CD4-positive, alpha-beta T cell treated with Interleukin-10 for 1 hour (primary cell): Measurements from ENCODE around the gene HMCN2.
"Not testable (repeated sequence)": the region's sequence is repeated elsewhere in the genome, so short reads cannot be mapped to it uniquely, and the experiment has no call there.

Source experiments
- DNase-seq: peaks from one replicate; pipeline ENCODE4 v3.0.0-alpha.2; 2020

HMCN2 gene

DNA sequence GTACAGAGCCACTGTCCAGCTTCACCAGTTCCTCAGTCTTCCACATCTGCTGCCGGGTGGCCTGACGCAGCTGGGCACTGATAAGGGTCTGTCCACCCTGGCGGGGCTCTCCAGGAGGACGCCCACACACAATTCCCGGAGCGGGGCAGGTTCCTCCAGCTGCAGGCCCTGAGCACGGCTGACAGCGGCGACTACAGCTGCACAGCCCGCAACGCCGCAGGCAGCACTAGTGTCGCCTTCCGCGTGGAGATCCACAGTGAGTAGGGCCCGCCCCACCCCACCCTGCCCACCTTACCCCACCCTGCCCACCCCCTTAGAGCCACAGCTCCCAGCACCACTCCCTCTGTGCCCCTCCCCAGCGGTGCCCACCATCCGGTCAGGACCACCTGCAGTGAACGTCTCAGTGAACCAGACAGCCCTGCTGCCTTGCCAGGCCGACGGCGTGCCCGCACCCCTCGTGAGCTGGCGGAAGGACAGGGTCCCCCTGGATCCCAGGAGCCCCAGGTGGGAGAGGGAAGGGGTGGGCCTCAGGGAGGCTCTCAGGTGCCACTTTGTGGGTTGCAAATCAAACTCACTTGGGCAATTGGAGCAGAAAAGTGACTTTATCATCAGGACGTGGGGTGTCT lies 130.4 kb downstream of the HMCN2 start:
- no peak for DNase-seq

DNA sequence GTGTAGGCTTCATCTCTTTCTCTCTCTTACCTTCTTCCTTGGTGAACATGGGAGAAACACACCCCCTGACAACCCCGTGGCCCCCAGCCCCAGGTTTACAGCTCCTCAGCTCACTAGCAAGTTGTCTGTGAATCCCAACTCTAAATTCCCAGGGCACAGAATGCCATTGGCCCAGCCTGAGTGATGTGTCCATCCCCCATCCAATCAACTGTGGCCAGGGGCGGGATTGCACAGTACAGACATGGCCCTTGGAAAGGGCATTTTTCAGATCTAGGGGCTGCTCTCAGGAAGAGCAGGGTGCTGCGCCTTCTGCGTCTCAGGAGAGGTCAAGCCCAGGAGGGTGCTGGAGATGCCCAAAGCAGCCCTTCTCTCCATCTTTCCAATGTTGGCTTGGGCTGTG lies 131.0 kb downstream of the HMCN2 start:
- no peak for DNase-seq

DNA sequence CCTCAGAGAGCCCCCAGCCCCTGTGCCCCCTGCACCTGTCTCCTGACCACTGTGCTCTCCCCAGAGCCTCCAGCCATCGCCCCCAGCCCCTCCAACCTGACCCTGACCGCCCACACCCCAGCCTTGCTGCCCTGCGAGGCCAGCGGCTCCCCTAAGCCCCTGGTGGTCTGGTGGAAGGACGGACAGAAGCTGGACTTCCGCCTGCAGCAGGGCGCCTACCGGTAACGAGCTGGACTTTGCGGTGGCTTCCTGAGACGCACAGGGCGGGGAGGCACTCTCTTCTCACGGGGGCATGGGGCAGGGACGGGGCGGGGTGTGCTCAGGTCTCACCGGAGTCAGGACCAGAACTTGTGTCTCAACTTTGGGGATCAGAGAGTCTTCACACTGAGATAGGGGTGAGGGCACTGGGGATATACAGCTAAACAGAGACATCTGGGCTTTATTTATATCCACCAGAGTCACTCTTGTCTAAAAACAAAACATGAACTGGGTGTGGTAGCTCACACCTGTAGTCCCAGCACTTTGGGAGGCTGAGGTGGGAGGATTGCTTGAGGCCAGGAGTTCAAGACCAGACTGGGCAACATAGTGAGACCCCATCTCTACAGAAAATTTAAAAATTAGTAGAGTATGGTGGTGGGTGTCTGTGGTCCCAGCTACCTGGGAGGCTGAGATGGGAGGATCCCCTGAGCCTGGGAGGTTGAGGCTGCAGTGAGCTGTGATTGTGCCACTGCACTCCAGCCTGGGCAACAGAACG lies 133.1 kb downstream of the HMCN2 start:
- DNase-seq: no peak

DNA sequence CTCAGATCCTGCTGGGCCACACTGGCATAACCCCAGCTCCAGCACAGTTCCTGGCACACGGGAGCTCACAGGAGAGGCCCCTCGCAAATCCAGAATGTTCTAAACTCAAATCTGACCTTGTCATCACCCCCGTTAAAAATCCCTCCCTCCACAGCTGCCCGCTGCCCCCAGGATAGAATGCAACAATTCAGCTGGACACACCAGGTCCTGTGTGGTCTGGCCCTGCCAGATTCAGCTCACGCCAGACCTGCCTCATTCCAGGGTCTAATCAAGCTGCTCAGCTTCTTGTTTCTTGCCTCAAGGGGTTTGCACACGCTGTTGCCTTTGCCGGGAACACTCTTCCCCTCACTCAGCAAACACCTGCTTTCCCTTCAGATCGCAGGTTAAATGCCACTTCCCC lies 134.2 kb downstream of the HMCN2 start:
- DNase-seq: no peak

DNA sequence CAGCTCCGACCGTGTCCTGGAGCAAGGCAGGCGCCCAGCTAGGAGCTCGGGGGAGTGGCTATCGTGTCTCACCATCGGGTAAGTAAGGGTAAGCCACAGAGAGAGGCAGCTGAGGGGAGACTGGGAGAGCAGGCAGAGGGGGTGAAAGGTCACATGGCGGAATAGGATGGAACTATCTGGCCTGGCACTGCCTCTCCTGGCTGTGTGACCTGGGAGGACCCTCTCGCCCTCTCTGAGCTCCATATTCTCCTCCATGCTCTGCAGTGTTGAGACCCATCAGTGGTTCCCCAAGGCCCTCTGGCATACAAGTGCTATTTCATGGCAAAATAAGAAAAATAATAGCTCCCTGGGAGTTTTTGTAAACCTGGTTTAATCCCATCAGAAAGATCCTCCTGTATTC lies 135.3 kb downstream of the HMCN2 start:
- DNase-seq: no peak

DNA sequence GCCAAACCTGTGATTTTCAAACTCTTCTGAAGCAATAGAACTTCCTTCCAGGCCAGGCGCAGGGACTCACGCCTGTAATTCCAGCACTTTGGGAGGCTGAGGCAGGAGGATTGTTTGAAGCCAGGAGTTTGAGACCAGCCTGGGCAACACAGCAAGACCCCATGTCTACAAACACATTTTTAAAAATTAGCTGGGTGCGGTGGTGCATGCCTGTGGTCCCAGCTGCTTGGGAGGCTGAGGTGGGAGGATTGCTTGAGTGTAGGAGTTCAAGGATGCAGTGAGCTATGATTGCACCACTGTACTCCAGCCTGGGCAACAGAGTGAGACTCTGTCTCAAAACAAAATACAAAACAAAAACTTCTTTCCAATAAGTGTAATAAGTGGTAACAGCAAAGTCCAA lies 136.2 kb downstream of the HMCN2 start:
- DNase-seq: not testable (repeated sequence)

DNA sequence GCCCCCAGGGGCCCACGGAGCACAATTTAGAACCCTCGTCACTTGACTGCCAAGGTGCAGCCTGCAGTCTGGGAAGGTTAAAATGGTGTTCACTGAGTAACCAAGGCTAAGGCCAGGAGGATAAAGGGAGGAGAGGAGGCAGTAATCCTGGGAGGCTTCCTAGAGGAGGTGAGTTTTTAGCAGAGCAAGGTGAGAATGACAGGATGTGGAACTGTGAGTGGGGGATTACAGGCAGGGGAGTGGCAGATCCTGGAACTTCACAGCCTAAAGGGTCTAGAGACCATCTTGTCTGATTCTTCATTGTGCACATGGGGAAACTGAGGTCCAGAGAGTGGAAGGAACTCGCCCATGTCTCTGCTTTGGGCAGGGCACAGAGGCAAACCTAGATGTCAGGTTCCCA lies 136.7 kb downstream of the HMCN2 start:
- no peak for DNase-seq

DNA sequence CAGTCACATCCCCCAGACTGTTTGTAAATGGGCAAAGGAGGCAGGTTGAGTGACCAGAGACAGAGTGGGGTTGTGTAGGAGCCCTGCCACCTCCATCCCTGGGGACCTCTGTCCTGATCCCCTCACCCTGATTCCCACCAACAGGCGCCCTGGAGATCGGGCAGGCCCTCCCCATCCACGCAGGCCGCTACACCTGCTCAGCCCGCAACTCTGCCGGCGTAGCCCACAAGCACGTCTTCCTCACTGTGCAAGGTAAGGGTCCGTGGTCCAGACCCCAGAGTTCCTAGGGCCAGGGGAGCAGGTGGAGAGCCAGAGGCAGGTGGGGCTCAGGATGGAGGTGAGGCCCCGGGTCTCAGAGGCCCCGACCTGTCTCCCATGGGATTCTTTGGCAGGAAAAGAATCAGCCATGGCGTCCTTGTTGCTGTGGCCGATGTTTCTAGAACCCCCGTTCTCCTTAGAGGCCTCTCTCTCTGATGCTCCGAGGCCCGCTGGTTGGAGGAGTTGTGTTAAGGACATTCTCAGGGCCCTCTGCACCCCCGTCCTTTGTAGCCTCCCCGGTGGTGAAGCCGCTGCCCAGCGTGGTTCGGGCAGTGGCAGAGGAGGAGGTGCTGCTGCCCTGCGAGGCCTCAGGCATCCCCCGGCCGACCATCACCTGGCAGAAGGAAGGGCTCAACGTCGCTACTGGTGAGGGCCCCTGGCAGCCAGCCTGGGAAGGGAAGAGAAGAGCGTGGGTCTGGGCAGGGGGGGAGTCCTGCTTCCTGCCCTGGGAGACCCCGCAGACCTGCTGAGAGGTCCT lies 137.3 kb downstream of the HMCN2 start:
- DNase-seq: no peak

DNA sequence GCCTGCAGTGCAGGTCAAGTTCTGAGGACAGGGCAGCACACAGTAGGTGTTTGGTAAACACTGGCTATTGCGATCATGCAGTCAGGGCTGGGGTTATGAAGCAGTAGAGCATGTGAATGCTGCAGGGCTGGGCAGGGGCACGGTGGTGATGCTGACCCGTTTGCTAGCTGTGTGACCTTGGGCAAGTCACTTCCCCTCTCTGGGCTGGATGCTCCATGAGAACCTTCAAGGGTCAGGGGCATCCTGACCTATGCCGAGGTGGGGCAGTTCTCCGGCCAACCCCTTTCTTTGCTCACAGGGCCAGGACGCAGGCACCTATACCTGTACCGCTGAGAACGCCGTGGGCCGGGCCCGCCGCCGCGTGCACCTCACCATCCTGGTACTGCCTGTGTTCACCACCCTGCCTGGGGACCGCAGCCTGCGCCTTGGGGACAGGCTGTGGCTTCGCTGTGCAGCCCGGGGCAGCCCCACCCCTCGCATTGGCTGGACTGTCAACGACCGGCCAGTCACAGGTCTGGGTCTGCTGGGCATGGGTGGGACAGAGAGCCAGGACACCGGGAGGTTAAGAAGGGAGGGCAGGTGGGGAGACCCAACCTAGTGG lies 140.2 kb downstream of the HMCN2 start:
- no peak for DNase-seq

DNA sequence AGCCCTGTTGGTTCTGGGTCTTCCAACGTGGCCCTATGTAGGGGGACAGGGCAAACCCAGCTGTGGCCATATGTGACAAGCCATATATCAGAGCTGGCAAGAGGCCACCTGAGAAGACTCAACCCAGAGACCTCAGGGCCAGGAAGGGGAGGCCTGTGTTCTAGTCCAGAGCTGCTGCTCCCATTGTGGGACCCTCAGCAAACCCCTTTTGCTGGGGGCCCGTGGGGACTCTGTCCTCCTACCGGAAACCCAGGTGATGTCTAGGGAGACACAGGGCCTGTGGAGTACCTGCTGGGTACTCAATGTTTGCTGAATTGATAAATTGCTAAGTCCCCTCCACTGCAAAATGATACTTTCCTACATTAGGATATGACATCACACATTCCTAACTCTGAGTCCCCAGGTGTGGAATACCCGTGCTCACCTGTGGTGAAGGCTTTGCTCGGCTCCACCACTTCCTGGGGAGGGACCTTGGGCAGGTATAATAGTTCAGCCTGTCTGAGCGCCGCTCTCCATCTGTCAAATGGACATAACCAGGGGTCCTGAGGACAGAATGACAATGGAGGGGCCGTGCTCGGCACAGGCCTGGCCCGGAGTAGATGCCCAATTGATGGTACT lies 140.8 kb downstream of the HMCN2 start:
- no peak for DNase-seq

DNA sequence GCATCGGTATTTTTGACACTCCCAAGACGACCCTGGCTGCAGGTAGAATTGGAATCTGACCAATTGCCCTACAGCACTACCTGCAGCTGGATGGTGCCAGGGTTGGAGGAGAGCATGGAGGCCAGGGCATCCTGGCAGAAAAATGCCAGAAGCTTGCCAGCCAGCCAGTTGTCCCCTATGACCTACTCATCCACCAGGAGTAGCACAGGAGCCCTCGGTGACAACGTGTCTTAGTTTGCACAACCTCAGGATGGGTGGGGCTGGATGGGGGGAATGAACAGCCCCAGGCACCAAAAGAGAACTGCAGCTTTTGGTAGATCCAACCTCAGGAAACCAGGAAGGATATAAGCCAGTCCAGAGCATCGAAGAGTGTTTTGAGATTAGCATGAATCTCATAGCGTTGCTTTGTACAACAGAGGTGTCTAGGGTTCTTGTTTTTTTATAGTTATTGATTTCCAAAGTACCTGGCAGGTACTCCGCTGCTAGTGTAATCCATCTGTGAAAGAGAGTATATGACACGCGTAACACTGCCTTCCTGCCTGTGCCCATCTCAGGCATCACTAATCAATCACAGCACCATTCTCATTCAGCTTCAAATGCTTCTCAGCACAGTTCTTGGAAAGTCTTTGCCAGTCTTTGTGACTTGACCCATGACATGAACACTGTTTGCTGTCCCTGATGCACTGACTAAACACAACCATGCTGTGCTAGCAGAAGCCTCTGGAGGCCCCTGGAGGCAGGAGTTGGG lies 142.5 kb downstream of the HMCN2 start:
- no peak for DNase-seq

DNA sequence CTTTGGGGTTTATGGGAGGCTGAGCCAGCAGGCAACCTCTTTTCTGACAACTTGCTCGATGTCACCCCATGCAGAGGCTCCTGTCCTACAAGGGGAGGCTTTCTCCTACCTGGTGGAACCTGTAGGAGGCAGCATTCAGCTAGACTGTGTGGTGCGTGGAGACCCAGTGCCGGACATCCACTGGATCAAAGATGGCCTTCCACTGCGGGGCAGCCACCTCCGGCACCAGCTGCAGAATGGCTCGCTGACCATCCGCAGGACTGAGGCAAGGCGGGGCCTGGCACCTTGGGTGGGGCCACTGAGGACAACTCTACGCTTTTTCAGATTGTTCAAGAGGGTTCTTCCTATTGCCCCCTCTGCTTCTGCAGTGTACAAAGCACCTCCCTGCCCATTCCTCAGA lies 143.1 kb downstream of the HMCN2 start:
- no peak for DNase-seq

DNA sequence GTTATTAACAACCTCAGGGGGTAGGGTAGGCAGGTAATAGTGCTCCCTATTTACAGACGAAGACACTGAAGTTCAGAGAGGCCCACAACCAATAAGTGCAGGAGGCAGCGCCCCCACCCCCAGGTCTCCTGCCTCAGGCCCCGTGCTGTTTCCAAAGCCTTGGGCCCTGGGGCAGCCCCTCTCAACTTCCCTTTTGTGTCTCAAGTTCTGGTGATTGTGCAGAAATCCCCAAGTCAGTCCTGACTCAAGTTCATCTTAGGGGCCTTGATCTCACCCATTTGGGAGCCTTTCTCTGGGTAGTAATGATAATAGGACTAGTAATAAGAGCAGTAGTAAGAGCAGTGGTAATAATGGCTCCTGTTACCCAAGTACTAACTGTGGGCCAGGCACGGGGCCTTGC lies 143.7 kb downstream of the HMCN2 start:
- DNase-seq: no peak

DNA sequence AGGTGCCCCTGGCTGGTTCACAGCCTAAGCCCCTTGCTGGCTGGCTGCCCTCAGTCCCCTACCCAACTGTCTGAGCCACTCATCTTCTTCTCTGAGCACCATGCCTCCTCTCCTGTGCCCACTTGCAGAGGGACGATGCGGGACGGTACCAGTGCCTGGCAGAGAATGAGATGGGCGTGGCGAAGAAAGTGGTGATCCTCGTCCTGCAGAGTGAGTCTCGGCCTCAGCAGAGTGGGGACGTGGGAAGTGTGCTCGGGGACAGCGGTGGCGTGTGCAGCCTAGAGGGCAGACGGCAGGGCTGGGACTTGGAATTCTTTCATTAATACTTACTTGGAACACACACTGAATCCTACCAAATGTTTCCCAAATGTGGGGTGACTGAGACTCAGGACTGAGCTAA lies 144.9 kb downstream of the HMCN2 start:
- no peak for DNase-seq

DNA sequence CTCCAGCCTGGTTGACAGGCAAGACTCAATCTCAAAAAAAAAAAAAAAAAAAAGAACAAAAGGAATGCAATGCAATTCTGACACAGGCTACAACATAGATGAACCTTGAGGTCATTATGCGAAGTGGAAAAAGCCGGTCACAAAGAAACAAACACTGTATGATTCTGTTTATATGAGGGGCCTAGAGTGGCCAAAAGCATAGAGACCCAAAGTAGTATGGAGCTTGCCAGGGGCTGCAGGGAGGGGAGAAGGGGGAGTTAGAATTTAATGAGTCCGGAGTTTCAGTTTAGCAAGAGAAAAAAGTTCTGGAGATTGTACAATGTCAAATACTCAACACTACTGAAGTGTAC lies 146.0 kb downstream of the HMCN2 start:
- no peak for DNase-seq

DNA sequence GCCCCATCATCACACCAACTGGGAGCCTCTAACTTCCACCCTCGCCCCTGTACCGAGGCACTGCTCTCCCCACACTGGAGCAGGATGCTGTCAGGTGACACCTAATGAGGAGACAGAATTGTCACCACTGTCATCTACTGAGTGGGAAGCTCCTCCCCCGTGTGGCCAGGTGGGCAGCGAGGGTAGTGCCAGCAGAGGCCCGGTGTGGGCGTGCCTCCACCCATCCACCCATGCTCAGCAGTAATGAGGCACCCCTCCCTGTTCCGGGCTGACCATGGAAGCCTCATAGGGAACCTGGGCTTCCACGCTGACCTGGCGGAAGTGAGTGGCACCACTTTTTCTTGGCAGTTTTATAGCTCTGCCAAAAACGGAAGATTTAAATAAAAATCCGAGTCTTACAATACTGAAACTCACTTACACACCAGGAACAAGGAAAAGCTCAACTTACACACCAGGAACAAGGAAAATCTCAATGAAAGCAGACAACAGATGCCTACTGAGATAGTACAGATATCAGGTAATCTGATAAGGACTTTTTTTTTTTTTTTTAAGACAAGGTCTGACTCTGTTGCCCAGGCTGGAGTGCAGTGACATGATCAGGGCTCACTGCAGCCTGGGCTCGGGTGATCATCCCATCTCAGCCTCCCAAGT lies 148.6 kb downstream of the HMCN2 start:
- DNase-seq: no peak

DNA sequence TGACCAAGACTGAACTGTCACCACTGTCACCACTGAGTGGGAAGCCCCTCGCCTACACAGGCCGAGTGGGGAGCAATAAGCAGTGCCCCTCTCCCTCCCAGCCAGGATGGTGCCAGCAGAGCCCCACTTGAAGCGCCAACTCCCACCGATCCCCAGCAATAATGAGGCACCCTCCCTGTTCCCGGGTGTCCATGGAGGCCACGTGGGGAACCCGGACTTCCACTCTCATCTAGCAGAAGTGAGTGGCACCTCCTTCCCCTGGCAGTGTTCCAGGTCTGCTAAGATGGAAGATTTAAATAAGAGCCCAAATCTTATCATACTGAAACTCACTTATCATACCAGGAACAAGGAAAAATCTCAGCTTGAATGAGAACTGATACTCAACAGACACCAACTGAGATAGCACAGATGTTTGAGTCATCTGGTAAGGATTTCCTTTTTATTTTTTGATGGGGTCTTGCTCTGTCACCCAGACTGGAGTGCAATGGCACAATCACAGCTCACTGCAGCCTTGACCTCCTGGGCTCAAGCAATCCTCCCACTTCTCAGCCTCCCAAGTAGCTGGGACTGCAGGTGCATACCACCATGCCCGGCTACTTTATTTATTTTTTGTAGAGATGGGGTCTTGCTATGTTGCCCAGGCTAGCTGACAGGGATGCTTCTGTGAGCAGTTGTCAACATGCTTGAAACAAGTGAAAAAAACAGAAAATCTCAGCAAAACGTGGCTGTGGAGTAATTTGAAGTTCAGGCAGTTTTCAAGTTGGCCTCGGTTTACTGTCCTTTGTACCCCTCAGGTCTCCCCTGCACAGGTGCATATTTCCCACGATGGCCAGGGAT lies 149.6 kb downstream of the HMCN2 start:
- DNase-seq: no peak

DNA sequence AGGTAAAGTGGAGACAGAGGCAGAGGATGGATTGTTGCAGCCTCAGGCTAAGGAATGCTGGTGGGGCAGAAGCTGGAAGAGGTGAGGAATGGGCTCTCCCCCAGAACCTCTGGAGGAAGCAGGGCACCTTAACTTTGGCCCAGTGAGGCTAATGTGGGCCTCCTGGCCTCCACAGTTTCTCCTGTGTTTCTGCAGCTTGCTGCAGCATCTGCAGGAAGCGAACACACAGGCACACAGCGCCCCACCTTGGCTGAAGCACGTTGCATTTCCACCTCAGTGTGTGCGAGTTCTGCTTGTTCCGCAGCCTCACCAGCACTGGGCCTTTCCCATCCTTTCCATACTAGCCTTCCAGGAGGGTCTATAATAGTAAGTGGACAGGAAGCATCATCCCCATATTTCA lies 152.0 kb downstream of the HMCN2 start:
- DNase-seq: no peak

DNA sequence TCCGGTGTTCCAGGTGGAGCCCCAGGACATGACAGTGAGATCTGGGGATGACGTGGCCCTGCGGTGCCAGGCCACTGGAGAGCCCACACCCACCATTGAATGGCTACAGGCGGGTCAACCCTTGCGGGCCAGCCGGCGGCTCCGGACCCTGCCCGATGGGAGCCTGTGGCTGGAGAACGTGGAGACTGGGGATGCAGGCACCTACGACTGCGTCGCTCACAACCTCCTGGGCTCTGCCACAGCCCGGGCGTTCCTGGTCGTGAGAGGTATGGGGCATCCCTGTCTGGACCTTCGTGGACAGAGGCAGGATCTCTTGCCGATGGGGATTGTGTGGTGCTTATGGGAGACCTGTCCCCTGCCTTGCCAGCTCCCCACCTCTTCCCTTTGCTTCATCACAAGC lies 153.2 kb downstream of the HMCN2 start:
- no peak for DNase-seq

DNA sequence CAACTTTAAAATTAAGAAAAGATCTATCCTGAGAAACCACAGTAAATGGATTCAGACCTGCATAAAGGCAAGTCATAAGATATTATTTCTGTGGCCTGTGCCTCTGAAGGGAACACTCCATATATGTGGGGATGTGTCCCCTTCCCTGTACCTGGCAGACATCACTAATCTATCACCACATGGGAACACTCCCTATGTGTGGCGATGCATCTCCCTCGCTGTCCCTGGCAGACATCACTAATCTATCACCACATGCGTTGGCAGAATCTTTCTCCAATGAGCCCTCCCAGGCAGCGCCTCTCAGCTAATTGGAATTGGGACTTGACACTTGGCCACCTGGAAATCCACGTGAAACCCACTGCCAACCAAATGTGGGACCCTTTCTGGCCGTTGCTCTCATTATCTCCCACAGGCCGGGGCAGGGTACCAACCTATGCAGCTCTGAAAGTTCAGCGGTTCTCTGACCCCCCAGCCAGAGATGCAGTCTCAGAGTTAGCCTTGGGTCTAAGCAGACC lies 154.0 kb downstream of the HMCN2 start:
- no peak for DNase-seq
